Measurements from ENCODE around the gene LRRC75B.
A peak's percentile ranks its signal among the peaks of the same experiment; 100 is the strongest.
"Not testable (repeated sequence)": the region's sequence is repeated elsewhere in the genome, so short reads cannot be mapped to it uniquely, and the experiment has no call there.

Gene LRRC75B

GRCh38 chr22:24629069-24629468 lies 36.2 kb upstream of the LRRC75B start:
- 54% methylated on average over 4 of the region's 11 CpGs for WGBS
- not testable (repeated sequence) for H2BK120ac ChIP-seq (ENCODE audit: low read depth, low read length); H3K18ac ChIP-seq (ENCODE audit: low read depth in 1 of 2, low read length in 2 of 2); H4K91ac ChIP-seq (ENCODE audit: low read length); H3K4me2 ChIP-seq (ENCODE audit: low read length, poor library complexity, severe bottlenecking); H3K79me1 ChIP-seq (replicated peaks; ENCODE audit: low read length, poor library complexity, severe bottlenecking); H3K27me3 ChIP-seq (ENCODE audit: control insufficient read depth in 1 of 2, insufficient read depth in 1 of 2, low read length in 2 of 2); H3K36me3 ChIP-seq (ENCODE audit: control insufficient read depth in 1 of 2, insufficient read depth in 2 of 2, low read depth in 1 of 2, low read length in 2 of 2); H2BK12ac ChIP-seq (ENCODE audit: low read length in 2 of 2); H3K9me3 ChIP-seq (ENCODE audit: control insufficient read depth, low read length); H2AFZ ChIP-seq (ENCODE audit: low read depth, low read length); H3K4me3 ChIP-seq (ENCODE audit: insufficient read depth in 1 of 2, low read depth in 1 of 2, low read length in 2 of 2); H2BK15ac ChIP-seq (ENCODE audit: low read depth, poor library complexity, severe bottlenecking); H3K23ac ChIP-seq (ENCODE audit: low read length in 2 of 2); H2BK5ac ChIP-seq (ENCODE audit: low read depth, low read length, poor library complexity, severe bottlenecking); H3K4ac ChIP-seq (ENCODE audit: low read depth in 1 of 2, low read length in 2 of 2); H2AK5ac ChIP-seq (ENCODE audit: low read length, severe bottlenecking); H3K27ac ChIP-seq (ENCODE audit: low read length, poor library complexity, severe bottlenecking); H4K8ac ChIP-seq (ENCODE audit: low read length); H3K14ac ChIP-seq (ENCODE audit: low read length in 2 of 2); H3K9ac ChIP-seq (ENCODE audit: low read length)
- H3K4me1 ChIP-seq (ENCODE audit: control insufficient read depth, insufficient read depth, low read depth, low read length) = peaks cover 18% of the 10 kb centered on the region
- DNase-seq = peak; percentile 37

- not testable (repeated sequence) for H3K4me2 ChIP-seq (ENCODE audit: low read length, poor library complexity, severe bottlenecking); H3K18ac ChIP-seq (ENCODE audit: low read depth in 1 of 2, low read length in 2 of 2); H4K91ac ChIP-seq (ENCODE audit: low read length); H3K14ac ChIP-seq (ENCODE audit: low read length in 2 of 2); H3K79me1 ChIP-seq (replicated peaks; ENCODE audit: low read length, poor library complexity, severe bottlenecking); H2BK15ac ChIP-seq (ENCODE audit: low read depth, poor library complexity, severe bottlenecking); H3K27ac ChIP-seq (ENCODE audit: low read length, poor library complexity, severe bottlenecking); H2BK5ac ChIP-seq (ENCODE audit: low read depth, low read length, poor library complexity, severe bottlenecking); H3K27me3 ChIP-seq (ENCODE audit: control insufficient read depth in 1 of 2, insufficient read depth in 1 of 2, low read length in 2 of 2); H3K9ac ChIP-seq (ENCODE audit: low read length); H3K4me3 ChIP-seq (ENCODE audit: insufficient read depth in 1 of 2, low read depth in 1 of 2, low read length in 2 of 2); DNase-seq; H3K23ac ChIP-seq (ENCODE audit: low read length in 2 of 2); H2BK12ac ChIP-seq (ENCODE audit: low read length in 2 of 2); H3K36me3 ChIP-seq (ENCODE audit: control insufficient read depth in 1 of 2, insufficient read depth in 2 of 2, low read depth in 1 of 2, low read length in 2 of 2); H2AK5ac ChIP-seq (ENCODE audit: low read length, severe bottlenecking); H3K4ac ChIP-seq (ENCODE audit: low read depth in 1 of 2, low read length in 2 of 2); H2AFZ ChIP-seq (ENCODE audit: low read depth, low read length); H2BK120ac ChIP-seq (ENCODE audit: low read depth, low read length); H3K9me3 ChIP-seq (ENCODE audit: control insufficient read depth, low read length); H3K4me1 ChIP-seq (ENCODE audit: control insufficient read depth, insufficient read depth, low read depth, low read length); H4K8ac ChIP-seq (ENCODE audit: low read length)
- no CpG with 5 or more reads among the region's 16 CpGs for WGBS
Measured at GRCh38 chr22:24627911-24628310, 35.0 kb upstream of the LRRC75B start.

GRCh38 chr22:24622596-24622995 lies 29.7 kb upstream of the LRRC75B start:
- H3K9ac ChIP-seq (ENCODE audit: low read length); H2BK15ac ChIP-seq (ENCODE audit: low read depth, poor library complexity, severe bottlenecking); H3K27ac ChIP-seq (ENCODE audit: low read length, poor library complexity, severe bottlenecking); H2AK5ac ChIP-seq (ENCODE audit: low read length, severe bottlenecking); H3K4ac ChIP-seq (ENCODE audit: low read depth in 1 of 2, low read length in 2 of 2); H3K18ac ChIP-seq (ENCODE audit: low read depth in 1 of 2, low read length in 2 of 2); H3K4me3 ChIP-seq (ENCODE audit: insufficient read depth in 1 of 2, low read depth in 1 of 2, low read length in 2 of 2); H3K27me3 ChIP-seq (ENCODE audit: control insufficient read depth in 1 of 2, insufficient read depth in 1 of 2, low read length in 2 of 2); H3K79me1 ChIP-seq (replicated peaks; ENCODE audit: low read length, poor library complexity, severe bottlenecking); H4K91ac ChIP-seq (ENCODE audit: low read length); H3K14ac ChIP-seq (ENCODE audit: low read length in 2 of 2); H3K4me1 ChIP-seq (ENCODE audit: control insufficient read depth, insufficient read depth, low read depth, low read length); DNase-seq; H2BK5ac ChIP-seq (ENCODE audit: low read depth, low read length, poor library complexity, severe bottlenecking); H4K8ac ChIP-seq (ENCODE audit: low read length); H3K4me2 ChIP-seq (ENCODE audit: low read length, poor library complexity, severe bottlenecking); H2BK120ac ChIP-seq (ENCODE audit: low read depth, low read length); H3K9me3 ChIP-seq (ENCODE audit: control insufficient read depth, low read length); H2AFZ ChIP-seq (ENCODE audit: low read depth, low read length); H3K23ac ChIP-seq (ENCODE audit: low read length in 2 of 2); H2BK12ac ChIP-seq (ENCODE audit: low read length in 2 of 2): not testable (repeated sequence)
- peaks cover 0 to 10% of the 10 kb centered on the region in 2 experiments for H3K36me3 ChIP-seq (ENCODE audit: control insufficient read depth in 1 of 2, insufficient read depth in 2 of 2, low read depth in 1 of 2, low read length in 2 of 2)
- WGBS = 14% methylated on average over 1 of the region's 2 CpGs

GRCh38 chr22:24621244-24621643 lies 28.4 kb upstream of the LRRC75B start:
- not testable (repeated sequence) for H2BK120ac ChIP-seq (ENCODE audit: low read depth, low read length); H3K18ac ChIP-seq (ENCODE audit: low read depth in 1 of 2, low read length in 2 of 2); H2AK5ac ChIP-seq (ENCODE audit: low read length, severe bottlenecking); H2AFZ ChIP-seq (ENCODE audit: low read depth, low read length); H2BK12ac ChIP-seq (ENCODE audit: low read length in 2 of 2); H2BK5ac ChIP-seq (ENCODE audit: low read depth, low read length, poor library complexity, severe bottlenecking); H2BK15ac ChIP-seq (ENCODE audit: low read depth, poor library complexity, severe bottlenecking); H3K23ac ChIP-seq (ENCODE audit: low read length in 2 of 2); H3K4me1 ChIP-seq (ENCODE audit: control insufficient read depth, insufficient read depth, low read depth, low read length); H3K4me3 ChIP-seq (ENCODE audit: insufficient read depth in 1 of 2, low read depth in 1 of 2, low read length in 2 of 2); H3K27ac ChIP-seq (ENCODE audit: low read length, poor library complexity, severe bottlenecking); H3K9ac ChIP-seq (ENCODE audit: low read length); H3K27me3 ChIP-seq (ENCODE audit: control insufficient read depth in 1 of 2, insufficient read depth in 1 of 2, low read length in 2 of 2); H3K4me2 ChIP-seq (ENCODE audit: low read length, poor library complexity, severe bottlenecking); H3K4ac ChIP-seq (ENCODE audit: low read depth in 1 of 2, low read length in 2 of 2); DNase-seq; H3K79me1 ChIP-seq (replicated peaks; ENCODE audit: low read length, poor library complexity, severe bottlenecking); H3K14ac ChIP-seq (ENCODE audit: low read length in 2 of 2); H4K8ac ChIP-seq (ENCODE audit: low read length); H4K91ac ChIP-seq (ENCODE audit: low read length); H3K9me3 ChIP-seq (ENCODE audit: control insufficient read depth, low read length)
- H3K36me3 ChIP-seq (ENCODE audit: control insufficient read depth in 1 of 2, insufficient read depth in 2 of 2, low read depth in 1 of 2, low read length in 2 of 2) = peaks cover 0 to 10% of the 10 kb centered on the region in 2 experiments
- 63% methylated on average over 3 of the region's 5 CpGs for WGBS

Measured in mesenchymal stem cell (in vitro differentiated cells and primary cell).